Endothelial cell of umbilical vein (primary cell): ENCODE results near the gene NOXA1. TPM values are rescaled to one million over a fixed set of nuclear protein-coding genes. Genes with fewer than 3 reads are reported as not detected.

Experiments
- BruUV-seq: library from RNA; stranded (reverse); fragments of 400-500 nt; replicated peaks from 2 replicates; lab custom pipeline; 2021; lab: Mats Ljungman, UMichigan
- CTCF ChIA-PET: fragments of 300-600, 350-600 bp; sonication (Branson Sonifier 250); formaldehyde crosslinking; loops from one replicate; lab custom pipeline; 2021; ENCODE audit warnings: antibody characterized with exemption, inconsistent platforms; lab: Charles Lee
- POLR2A ChIA-PET: fragments of 300-600, 350-600 bp; sonication (Branson Sonifier 250); formaldehyde crosslinking; loops from one replicate; lab custom pipeline; 2021; ENCODE audit warnings: antibody characterized with exemption, inconsistent platforms; lab: Charles Lee
- DNase-seq: peaks from one replicate; pipeline ENCODE4 v3.0.0-alpha.2; 2011; ENCODE audit warnings: low read depth, low spot score
- FAIRE-seq: peaks from 2 replicates; lab custom pipeline; 2011; peaks lifted over from hg19 to GRCh38; lab: Jason Lieb, UNC
- H2AFZ ChIP-seq: 2 replicates; pipeline ENCODE4 v1.6.0; 2012; ENCODE audit warnings: low read depth, low read length, control low read depth, inconsistent platforms
- H3K27ac ChIP-seq: 2 replicates; pipeline ENCODE4 v1.5.1; 2011; ENCODE audit warnings: low read depth, mild to moderate bottlenecking, control low read depth, low read length, moderate library complexity; ENCODE audit not compliant: insufficient read depth
- H3K27me3 ChIP-seq, 2 experiments: 2 replicates each; pipeline versions ENCODE4 v1.6.0 to v1.6.1; 2011; ENCODE audit warnings: low read length in 2 of 2, mixed read lengths in 1 of 2; ENCODE audit not compliant: control insufficient read depth in 2 of 2, insufficient read depth in 2 of 2
- H3K36me3 ChIP-seq, 2 experiments: 2 replicates in 1 of 2; 3 replicates in 1 of 2; pipeline ENCODE4 v1.5.1; 2011; ENCODE audit warnings: low read length in 2 of 2, mild to moderate bottlenecking in 1 of 2, moderate library complexity in 1 of 2; ENCODE audit not compliant: control insufficient read depth in 2 of 2, insufficient read depth in 2 of 2; ENCODE audit errors: extremely low read depth in 1 of 2
- H3K4me1 ChIP-seq: 3 replicates; pipeline ENCODE4 v1.5.1; 2011; ENCODE audit warnings: mild to moderate bottlenecking, low read length; ENCODE audit not compliant: control insufficient read depth, insufficient read depth; ENCODE audit errors: extremely low read depth
- H3K4me2 ChIP-seq: 2 replicates; pipeline ENCODE4 v1.6.1; 2011; ENCODE audit warnings: low read length, control low read depth, mixed read lengths; ENCODE audit not compliant: insufficient read depth
- H3K4me3 ChIP-seq, 3 experiments: fragments of 200-600 bp in 1 of 3; sonication (generic), shearing (Covaris generic) in 1 of 3; replicated peaks in 1 of 3; 2 replicates each; pipeline ENCODE4 v1.5.1; 2011 to 2016; ENCODE audit warnings: control low read depth in 3 of 3, low read length in 3 of 3, mild to moderate bottlenecking in 2 of 3, inconsistent platforms in 1 of 3, low read depth in 1 of 3, moderate library complexity in 1 of 3; ENCODE audit not compliant: insufficient read depth in 1 of 3
- H3K79me2 ChIP-seq: 2 replicates; pipeline ENCODE4 v1.6.0; 2012; ENCODE audit warnings: low read length, inconsistent platforms; ENCODE audit not compliant: control insufficient read depth, insufficient read depth
- H3K9ac ChIP-seq: replicated peaks from 2 replicates; pipeline ENCODE3; 2011; ENCODE audit warnings: low read length, control low read depth; ENCODE audit not compliant: insufficient read depth; ENCODE audit errors: extremely low read depth
- H3K9me1 ChIP-seq: replicated peaks from 3 replicates; pipeline ENCODE4 v1.6.0; 2011; ENCODE audit warnings: mild to moderate bottlenecking, low read length; ENCODE audit not compliant: control insufficient read depth, insufficient read depth; ENCODE audit errors: extremely low read depth
- H3K9me3 ChIP-seq: replicated peaks from 2 replicates; pipeline ENCODE4 v1.5.1; 2012; ENCODE audit warnings: low read length, inconsistent platforms; ENCODE audit not compliant: control insufficient read depth, insufficient read depth
- H4K20me1 ChIP-seq: replicated peaks from 2 replicates; pipeline ENCODE3; 2011; ENCODE audit warnings: mild to moderate bottlenecking, low read length; ENCODE audit not compliant: control insufficient read depth, insufficient read depth; ENCODE audit errors: extremely low read depth
- MYC ChIP-seq: IDR thresholded peaks from one replicate; pipeline ENCODE4 v1.6.1; 2011; ENCODE audit warnings: mild to moderate bottlenecking, low read depth, low read length
- POLR2AphosphoS5 ChIP-seq: IDR thresholded peaks from 2 replicates; pipeline ENCODE4 v1.6.1; 2012; ENCODE audit warnings: low read depth, mild to moderate bottlenecking, control low read depth, low read length, moderate library complexity; ENCODE audit not compliant: insufficient read depth
- dilution Hi-C: fragments of 300-500 bp; cut with MboI; formaldehyde crosslinking; loops from one replicate; pipeline ENCODE4 v1.15.0; 2019; ENCODE audit warnings: low sequenced_read_pairs; ENCODE audit not compliant: extremely low pct_ligation_motif_present
- intact Hi-C: fragments of 100-400 bp; cut with micrococcal nuclease; formaldehyde crosslinking; loops from one replicate; pipeline ENCODE4 v1.10.0; 2022
- polyA plus RNA-seq, 4 experiments: library from polyadenylated mRNA; depleted of rRNA in 3 of 4; stranded (reverse) in 3 of 4; unstranded in 1 of 4; fragments of >200 nt; gene quantifications; 2 replicates each; pipeline versions ENCODE4 v1.2.1 to v1.2.3, GENCODE V29; 2011 to 2012; ENCODE audit warnings: missing spikeins in 1 of 4
- total RNA-seq: library from RNA; stranded (reverse); gene quantifications from 2 replicates; pipeline ENCODE4 v1.2.3, GENCODE V29; 2021
- TF ChIP-seq, protein P1 (sequence below), 2 donors: IDR thresholded peaks; 1 replicate in 1 of 2; 2 replicates in 1 of 2; pipeline ENCODE4 v1.5.1; 2011; ENCODE audit warnings: low read length in 2 of 2, mild to moderate bottlenecking in 2 of 2, moderate library complexity in 2 of 2, control low read depth in 1 of 2, inconsistent platforms in 1 of 2, low read depth in 1 of 2; ENCODE audit not compliant: insufficient read depth in 1 of 2; ENCODE audit errors: extremely low read depth in 1 of 2

NOXA1 gene
- total and polyA plus RNA-seq, 2 donors (not counting 3 experiments of a cell fraction or from before 2014, with no cell fraction given): 0.40 to 0.91 TPM

DNA sequence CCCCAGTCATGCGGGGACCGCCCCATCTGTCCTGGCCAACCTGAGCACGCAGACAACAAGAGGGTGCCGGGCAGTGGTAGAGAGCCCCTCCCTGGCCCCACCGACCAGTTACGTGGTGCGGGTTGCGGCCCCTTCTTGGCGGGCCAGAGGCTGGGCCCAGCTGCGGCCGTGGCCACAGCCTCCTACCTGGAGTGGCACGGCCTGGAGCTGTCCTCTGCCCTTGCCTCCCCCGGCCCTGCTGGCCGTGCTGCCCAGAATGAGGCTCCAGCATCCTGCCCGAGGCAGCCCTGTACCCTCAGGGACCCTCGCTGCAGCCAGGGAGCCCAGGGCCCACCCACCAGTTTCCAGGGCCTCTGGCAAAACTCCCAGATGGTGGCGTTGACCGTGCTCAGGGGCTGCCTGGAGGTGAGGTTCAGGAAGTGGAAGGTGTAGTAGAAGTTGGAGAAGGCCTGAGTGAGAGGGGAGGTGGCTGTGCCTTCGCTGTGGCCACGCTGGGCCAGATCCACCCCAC, 12.2 kb downstream of the NOXA1 start:
- no peak for FAIRE-seq
- H2AFZ ChIP-seq: no peak overlapping the region
- dilution Hi-C loops: no loop called here

More for the DNA sequence above, 12.2 kb downstream of the NOXA1 start:
- intact Hi-C loops: no loop called here
- TF ChIP-seq POLR2AphosphoS5 (no peak), MYC (no peak)
- TF ChIP-seq, protein P1, sequence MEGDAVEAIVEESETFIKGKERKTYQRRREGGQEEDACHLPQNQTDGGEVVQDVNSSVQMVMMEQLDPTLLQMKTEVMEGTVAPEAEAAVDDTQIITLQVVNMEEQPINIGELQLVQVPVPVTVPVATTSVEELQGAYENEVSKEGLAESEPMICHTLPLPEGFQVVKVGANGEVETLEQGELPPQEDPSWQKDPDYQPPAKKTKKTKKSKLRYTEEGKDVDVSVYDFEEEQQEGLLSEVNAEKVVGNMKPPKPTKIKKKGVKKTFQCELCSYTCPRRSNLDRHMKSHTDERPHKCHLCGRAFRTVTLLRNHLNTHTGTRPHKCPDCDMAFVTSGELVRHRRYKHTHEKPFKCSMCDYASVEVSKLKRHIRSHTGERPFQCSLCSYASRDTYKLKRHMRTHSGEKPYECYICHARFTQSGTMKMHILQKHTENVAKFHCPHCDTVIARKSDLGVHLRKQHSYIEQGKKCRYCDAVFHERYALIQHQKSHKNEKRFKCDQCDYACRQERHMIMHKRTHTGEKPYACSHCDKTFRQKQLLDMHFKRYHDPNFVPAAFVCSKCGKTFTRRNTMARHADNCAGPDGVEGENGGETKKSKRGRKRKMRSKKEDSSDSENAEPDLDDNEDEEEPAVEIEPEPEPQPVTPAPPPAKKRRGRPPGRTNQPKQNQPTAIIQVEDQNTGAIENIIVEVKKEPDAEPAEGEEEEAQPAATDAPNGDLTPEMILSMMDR (IDR thresholded peaks at IDR 0.05; ENCODE audit: extremely low read depth in 1 of 2, insufficient read depth in 1 of 2, low read depth in 1 of 2, low read length in 2 of 2): no peak
- POLR2A ChIA-PET: no interaction called here
- CTCF ChIA-PET: interaction anchor here (0.5 to 4.5 kb wide), 2 partner anchors 12 to 13 kb away, joined by 3 to 28 read pairs; partner anchors contain the start of genes EXD3 and NOXA1
- Histone ChIP-seq H3K4me3 (no peak overlapping the region), H4K20me1 (no peaks in the 10 kb centered on the region), H3K4me2 (no peak overlapping the region), H3K9me3 (no peaks in the 10 kb centered on the region), H3K27me3 (no peaks in the 10 kb centered on the region), H3K4me1 (no peaks in the 10 kb centered on the region), H3K36me3 (no peaks in the 10 kb centered on the region), H3K9me1 (no peaks in the 10 kb centered on the region), H3K9ac (no peak overlapping the region), H3K79me2 (no peaks in the 10 kb centered on the region), H3K27ac (no peak overlapping the region)
- BruUV-seq: no TSS peak
- DNase-seq: no peak
